ENCODE data around the gene TACC2. TPM values are rescaled to one million over a fixed set of nuclear protein-coding genes. Genes with fewer than 3 reads are reported as not detected.

Gene TACC2
- total and polyA plus RNA-seq, 2 donors (not counting 3 experiments of a cell fraction or from before 2014, with no cell fraction given): 14.4 to 46.2 TPM

- TF ChIP-seq FOS (IDR thresholded peaks at IDR 0.05; ENCODE audit: borderline replicate concordance, insufficient read depth, low read length): no peak
- no peak for TF ChIP-seq GATA2 (IDR thresholded peaks at IDR 0.05; ENCODE audit: insufficient read depth, insufficient read length, low read depth, low read length)
- no peak for TF ChIP-seq CTCF (IDR thresholded peaks at IDR 0.05; ENCODE audit: extremely low read depth in 1 of 2, insufficient read depth in 1 of 2, low read depth in 1 of 2, low read length in 2 of 2)
- no peak for TF ChIP-seq JUN (IDR thresholded peaks at IDR 0.05; ENCODE audit: borderline replicate concordance, insufficient read depth, insufficient read length, low read depth)
- no peak for TF ChIP-seq POLR2A (IDR thresholded peaks at IDR 0.05; ENCODE audit: low read depth, low read length)
- no peak for TF ChIP-seq MAX (IDR thresholded peaks at IDR 0.05; ENCODE audit: insufficient read depth, insufficient read length)
- FAIRE-seq (no peak), DNase-seq (ENCODE audit: low read depth, low spot score) (no peak)
- H3K27ac ChIP-seq (ENCODE audit: insufficient read depth, low read depth, low read length): no peak overlapping the region
- ChIA-PET POLR2A (no interaction called here), CTCF (interaction anchor here (1.1 to 1.9 kb wide), 4 partner anchors 8 to 146 kb away, joined by 3 to 9 read pairs (median 4); no protein-coding TSS in a partner anchor)
- dilution Hi-C loops (cut with MboI; ENCODE audit: extremely low pct_ligation_motif_present, low sequenced_read_pairs) (loop anchor here (25.0 kb wide), 1 partner anchor 148 kb away; no protein-coding TSS in a partner anchor), intact Hi-C loops (cut with micrococcal nuclease) (no loop called here)
- H3K9me1 ChIP-seq (replicated peaks; ENCODE audit: control insufficient read depth, extremely low read depth, insufficient read depth, low read length): no peaks in the 10 kb centered on the region
- no peak overlapping the region for H3K9ac ChIP-seq (replicated peaks; ENCODE audit: extremely low read depth, insufficient read depth, low read length)
- H2AFZ ChIP-seq (ENCODE audit: low read depth, low read length): no peak overlapping the region
- no TSS peak for BruUV-seq (replicated peaks)
- H4K20me1 ChIP-seq (replicated peaks; ENCODE audit: control insufficient read depth, extremely low read depth, insufficient read depth, low read length): no peaks in the 10 kb centered on the region
- H3K4me2 ChIP-seq (ENCODE audit: insufficient read depth, low read length): no peak overlapping the region
- H3K27me3 ChIP-seq (ENCODE audit: control insufficient read depth in 2 of 2, insufficient read depth in 2 of 2, low read length in 2 of 2): no peaks in the 10 kb centered on the region
- H3K4me1 ChIP-seq (ENCODE audit: control insufficient read depth, extremely low read depth, insufficient read depth, low read length): no peaks in the 10 kb centered on the region
- no peaks in the 10 kb centered on the region for H3K36me3 ChIP-seq (ENCODE audit: control insufficient read depth in 2 of 2, extremely low read depth in 1 of 2, insufficient read depth in 2 of 2, low read length in 2 of 2)
- no peak overlapping the region for H3K4me3 ChIP-seq (replicated peaks in 1 of 3; ENCODE audit: insufficient read depth in 1 of 3, low read depth in 1 of 3, low read length in 3 of 3)
- H3K79me2 ChIP-seq (ENCODE audit: control insufficient read depth, insufficient read depth, low read length): no peaks in the 10 kb centered on the region
- no peaks in the 10 kb centered on the region for H3K9me3 ChIP-seq (replicated peaks; ENCODE audit: control insufficient read depth, insufficient read depth, low read length)
These were observed 300.0 kb downstream of the TACC2 start for GRCh38 chr10:122288917-122289316.
